Pancreas (tissue), 10 donors: Measurements from ENCODE around the gene CCDC178. TPM values are rescaled to one million over a fixed set of nuclear protein-coding genes. Genes with fewer than 3 reads are reported as not detected.

Experiments
- ATAC-seq, 4 donors: fragments of 200-7000 bp; cut with Tn5 transposase; one replicate each; pipeline versions ENCODE4 v1.8.0 to v1.9.1; 2020; ENCODE audit warnings: mild to moderate bottlenecking in 4 of 4, moderate library complexity in 4 of 4
- DNase-seq, 6 donors: peaks; one replicate each; pipeline ENCODE4 v3.0.0-alpha.2; 2020
- FAIRE-seq: peaks from 2 replicates; lab custom pipeline; 2012; peaks lifted over from hg19 to GRCh38; lab: Jason Lieb, UNC
- H3K27ac ChIP-seq, 4 donors: fragments of 200-600 bp; sonication (generic); 1 replicate in 3 of 4; 2 replicates in 1 of 4; pipeline versions ENCODE4 v1.5.0 to v1.8.0; 2020
- H3K27me3 ChIP-seq, 4 donors: fragments of 200-600 bp; one replicate each; pipeline ENCODE4 v1.8.0; 2021
- H3K36me3 ChIP-seq, 3 donors: fragments of 200-600 bp; sonication (generic) in 1 of 3; one replicate each; pipeline versions ENCODE4 v1.5.0 to v1.8.0; 2020 to 2021
- H3K4me1 ChIP-seq, 3 donors: fragments of 200-600 bp; one replicate each; pipeline ENCODE4 v1.8.0; 2021
- H3K4me3 ChIP-seq, 4 donors: fragments of 200-600 bp; sonication (generic) in 2 of 4; one replicate each; pipeline versions ENCODE4 v1.5.0 to v1.8.0; 2020 to 2021
- H3K9me3 ChIP-seq, 4 donors: fragments of 200-600 bp; one replicate each; pipeline ENCODE4 v1.8.0; 2021
- WGBS, 2 donors: extraction: QIAGEN DNeasy Blood & Tissue Kit; methylation state at CpG; one replicate each; pipeline ENCODE4 v1.1.7; 2013; 5-methylcytosine and 5-hydroxymethylcytosine counted together
- intact Hi-C, 3 donors: fragments of 100-400 bp; cut with DNase I; formaldehyde crosslinking; loops; one replicate each; pipeline versions ENCODE4 v1.11.1 to v1.14.2; 2022
- polyA plus RNA-seq, 2 donors: library from polyadenylated mRNA; stranded (reverse); fragments of 200-250 nt; gene quantifications; one replicate each; pipeline ENCODE4 v1.2.3, GENCODE V29; 2013
- total RNA-seq, 6 donors: library from RNA; stranded (reverse); fragmentation: NEBNext Ultra II Directional in 4 of 6; extraction: Animal tissue kit (Norgen Biotek cat#: 25700) in 4 of 6; gene quantifications; one replicate each; pipeline versions ENCODE4 v1.2.1 to v1.2.4, GENCODE V29; 2021 to 2023
- TF ChIP-seq, protein P1 (sequence below), 4 donors: fragments of 200-600 bp; sonication (generic) in 3 of 4; IDR thresholded peaks; one replicate each; pipeline versions ENCODE4 v1.5.0 to v1.8.0; 2021; ENCODE audit warnings: antibody characterized with exemption in 4 of 4
- donor health status: healthy with polysubstance abuse.
- donor health status: DM: no; HTN: no; CAD: no; lungs with moderate emphysema.
- donor health status: DM: no; HTN: no; CAD: no.
- donor health status: control.
- donor health status: control.
- donor health status: Bipolar disorder and iron deficiency.
- donor health status: DM: yes; HTN: yes; CAD: no.
- donor health status: DM: no; HTN: no; CAD: no.
- donor health status: DM: no; HTN: no; CAD: no.
- donor health status: DM: yes; HTN: yes; CAD: no.

The CCDC178 gene
- total and polyA plus RNA-seq, 8 donors, result 0.11 to 1.3 (median 0.51) TPM; not detected in 1

DNA sequence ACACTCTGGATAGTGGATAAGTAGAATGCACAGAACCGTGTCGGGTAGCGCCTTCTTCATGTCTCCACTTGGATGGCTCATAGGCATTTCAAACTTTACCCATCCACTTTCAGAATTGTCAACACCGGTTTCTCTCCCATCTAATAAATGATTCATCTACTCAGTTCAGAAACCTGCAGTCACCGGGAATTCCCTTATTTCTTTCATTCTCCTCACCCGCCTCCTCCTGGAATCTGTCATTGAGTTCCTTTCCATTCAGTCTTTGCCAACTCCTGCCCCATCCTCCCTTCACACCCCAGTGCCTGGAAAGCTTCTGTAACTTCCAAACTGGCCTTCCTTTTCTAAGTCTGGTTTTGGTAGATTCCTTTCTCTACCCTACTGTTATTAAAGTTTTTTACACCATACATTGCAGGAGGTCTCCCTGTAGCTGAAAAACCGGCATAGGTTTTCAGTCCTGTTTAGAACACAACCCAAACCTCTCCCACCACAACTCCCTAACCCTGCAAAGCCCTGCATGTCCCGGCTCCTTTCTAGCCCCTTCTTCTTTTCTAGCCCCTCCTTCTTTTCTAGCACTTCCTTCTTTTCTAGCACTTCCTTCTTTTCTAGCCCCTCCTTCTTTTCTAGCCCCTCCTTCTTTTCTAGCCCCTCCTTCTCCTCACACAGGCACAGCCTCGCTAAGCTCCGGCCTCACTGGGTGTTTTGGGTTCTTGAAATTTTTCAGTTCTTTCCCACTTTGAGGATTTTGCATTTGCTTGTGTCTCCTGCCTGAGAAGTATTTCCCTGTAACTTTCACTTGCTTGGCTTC is 533.8 kb downstream of the CCDC178 start:
- Histone ChIP-seq H3K4me3 (no peak overlapping the region), H3K36me3 (no peaks in the 10 kb centered on the region), H3K9me3 (no peaks in the 10 kb centered on the region), H3K27me3 (no peaks in the 10 kb centered on the region), H3K4me1 (no peaks in the 10 kb centered on the region), H3K27ac (no peak overlapping the region)
- intact Hi-C loops, result no loop called here
- ATAC-seq, result no peak
- DNase-seq, result no peak
- TF ChIP-seq, protein P1, sequence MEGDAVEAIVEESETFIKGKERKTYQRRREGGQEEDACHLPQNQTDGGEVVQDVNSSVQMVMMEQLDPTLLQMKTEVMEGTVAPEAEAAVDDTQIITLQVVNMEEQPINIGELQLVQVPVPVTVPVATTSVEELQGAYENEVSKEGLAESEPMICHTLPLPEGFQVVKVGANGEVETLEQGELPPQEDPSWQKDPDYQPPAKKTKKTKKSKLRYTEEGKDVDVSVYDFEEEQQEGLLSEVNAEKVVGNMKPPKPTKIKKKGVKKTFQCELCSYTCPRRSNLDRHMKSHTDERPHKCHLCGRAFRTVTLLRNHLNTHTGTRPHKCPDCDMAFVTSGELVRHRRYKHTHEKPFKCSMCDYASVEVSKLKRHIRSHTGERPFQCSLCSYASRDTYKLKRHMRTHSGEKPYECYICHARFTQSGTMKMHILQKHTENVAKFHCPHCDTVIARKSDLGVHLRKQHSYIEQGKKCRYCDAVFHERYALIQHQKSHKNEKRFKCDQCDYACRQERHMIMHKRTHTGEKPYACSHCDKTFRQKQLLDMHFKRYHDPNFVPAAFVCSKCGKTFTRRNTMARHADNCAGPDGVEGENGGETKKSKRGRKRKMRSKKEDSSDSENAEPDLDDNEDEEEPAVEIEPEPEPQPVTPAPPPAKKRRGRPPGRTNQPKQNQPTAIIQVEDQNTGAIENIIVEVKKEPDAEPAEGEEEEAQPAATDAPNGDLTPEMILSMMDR (IDR thresholded peaks at IDR 0.05), result no peak
- 75 to 84% methylated on average over 10 of the region's 10 CpGs for WGBS, 2 donors
- no peak for FAIRE-seq

DNA sequence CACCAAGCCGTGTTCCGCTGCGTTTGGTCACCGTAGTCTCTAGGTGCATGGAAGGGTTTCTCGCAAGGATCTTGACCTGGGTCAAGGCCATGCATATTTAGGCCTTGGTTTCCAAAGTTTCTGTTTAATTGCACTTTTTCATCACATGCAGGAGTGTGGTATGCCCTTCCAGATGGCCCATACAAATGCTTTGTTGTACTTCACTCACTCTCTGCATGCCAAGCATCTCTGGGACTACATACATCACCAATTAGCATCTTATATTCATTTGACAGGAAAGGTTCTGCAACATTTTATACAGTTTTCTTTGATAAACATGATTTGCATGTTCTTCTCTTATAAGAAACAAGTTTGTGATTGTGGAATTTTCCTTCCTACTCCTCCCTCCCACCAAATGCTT is 534.9 kb downstream of the CCDC178 start:
- H3K4me3 ChIP-seq, result no peak overlapping the region
- FAIRE-seq (no peak), DNase-seq (no peak), ATAC-seq (no peak)
- H3K27ac ChIP-seq, result no peak overlapping the region
- 86 to 94% methylated on average over 5 of the region's 5 CpGs for WGBS, 2 donors
- H3K36me3 ChIP-seq, result no peaks in the 10 kb centered on the region
- TF ChIP-seq, protein P1 (IDR thresholded peaks at IDR 0.05), result no peak
- no peaks in the 10 kb centered on the region for H3K9me3 ChIP-seq
- H3K27me3 ChIP-seq, result no peaks in the 10 kb centered on the region
- intact Hi-C loops, result no loop called here
- H3K4me1 ChIP-seq, result no peaks in the 10 kb centered on the region

DNA sequence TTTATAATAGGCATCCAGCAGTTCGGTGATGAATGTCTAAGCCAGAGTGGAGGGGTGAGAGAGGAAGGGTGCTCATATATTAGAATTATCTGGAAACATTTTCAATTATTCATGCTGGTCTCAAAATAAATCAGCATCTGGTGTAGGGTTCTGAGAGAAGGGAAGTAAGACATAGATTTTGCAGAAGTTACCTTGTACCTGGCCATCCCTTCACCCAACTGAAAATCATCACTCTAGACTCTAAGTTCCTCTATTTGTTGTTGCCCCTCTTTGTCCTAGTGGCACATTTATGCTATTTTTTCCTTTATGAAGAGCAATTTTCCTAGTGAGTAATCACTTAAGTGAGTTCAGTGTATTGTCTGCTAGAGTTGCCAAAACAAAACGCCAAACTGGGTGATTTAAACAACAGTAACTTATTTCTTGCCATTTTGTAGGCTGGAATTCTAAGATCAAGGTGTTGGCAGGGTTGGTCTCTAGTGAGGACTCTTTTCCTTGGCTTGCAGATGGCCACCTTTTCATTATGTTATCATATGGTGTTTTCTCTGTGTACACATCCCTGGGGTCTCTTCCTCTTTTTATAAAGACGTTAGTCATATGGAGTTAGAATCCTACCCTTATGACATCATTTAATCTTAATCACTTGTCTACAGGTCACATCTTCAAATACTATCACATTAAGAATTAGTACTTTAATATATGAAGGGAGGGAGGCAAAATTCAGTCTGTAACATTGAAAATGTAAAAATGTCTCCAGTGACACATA is 537.8 kb downstream of the CCDC178 start:
- FAIRE-seq (no peak), DNase-seq (no peak), ATAC-seq (no peak)
- Histone ChIP-seq H3K36me3 (no peaks in the 10 kb centered on the region), H3K9me3 (no peaks in the 10 kb centered on the region), H3K27ac (no peak overlapping the region), H3K4me1 (no peaks in the 10 kb centered on the region), H3K27me3 (no peaks in the 10 kb centered on the region), H3K4me3 (no peak overlapping the region)
- TF ChIP-seq, protein P1 (IDR thresholded peaks at IDR 0.05), result no peak
- intact Hi-C loops, result no loop called here
- 56 to 66% methylated on average over 3 of the region's 3 CpGs for WGBS, 2 donors

DNA sequence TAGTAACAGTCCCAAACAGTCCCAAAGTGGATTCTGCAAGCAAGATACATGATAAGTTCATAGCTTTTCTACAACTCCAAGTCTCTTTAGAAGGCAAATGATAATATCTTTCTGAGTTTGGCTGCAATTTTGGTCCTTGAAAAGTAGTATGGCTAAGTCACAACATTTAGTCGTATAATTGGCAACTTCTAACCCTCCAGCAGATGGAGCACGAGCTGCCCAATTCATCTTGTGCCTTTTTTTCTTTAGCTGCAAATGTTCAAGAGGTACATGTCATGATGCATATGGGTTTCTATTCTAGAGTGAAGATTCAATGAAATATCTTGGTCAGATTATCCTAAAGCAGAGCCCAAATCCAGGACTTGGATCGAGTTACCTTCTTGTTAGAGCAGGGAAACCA is 540.7 kb downstream of the CCDC178 start:
- FAIRE-seq (no peak), DNase-seq (no peak), ATAC-seq (no peak)
- 40 to 57% methylated on average over 3 of the region's 3 CpGs for WGBS, 2 donors
- intact Hi-C loops, result no loop called here
- H3K36me3 ChIP-seq, result no peaks in the 10 kb centered on the region
- no peak overlapping the region for H3K4me3 ChIP-seq
- H3K4me1 ChIP-seq, result no peaks in the 10 kb centered on the region
- no peaks in the 10 kb centered on the region for H3K9me3 ChIP-seq
- no peak overlapping the region for H3K27ac ChIP-seq
- TF ChIP-seq, protein P1 (IDR thresholded peaks at IDR 0.05), result no peak
- H3K27me3 ChIP-seq, result no peaks in the 10 kb centered on the region
